K562 (cell line): ENCODE data around the gene ACTN2. TPM values are rescaled to one million over a fixed set of nuclear protein-coding genes. Genes with fewer than 3 reads are reported as not detected.

Experiments
- ATAC-seq: fragments of 200-7000 bp; cut with Tn5 transposase; 3 replicates; pipeline ENCODE4 v1.9.1; 2020; ENCODE audit warnings: moderate library complexity
- BruUV-seq: library from RNA; stranded (reverse); fragments of 400-500 nt; replicated peaks from 2 replicates; lab custom pipeline; 2021; lab: Mats Ljungman, UMichigan
- CTCF ChIA-PET: fragments of 300-600 bp; formaldehyde crosslinking; extraction: SDS; loops from one replicate; lab custom pipeline; 2021; ENCODE audit warnings: low intra/inter-chr PET ratio; lab: Yijun Ruan, JAX
- POLR2A ChIA-PET: fragments of 300-600, 350-650 bp; sonication (Branson Sonifier 250); formaldehyde crosslinking; extraction: SDS; loops from one replicate; lab custom pipeline; 2021; ENCODE audit warnings: antibody characterized with exemption, inconsistent platforms; lab: Yijun Ruan, JAX
- DNase-seq, 4 experiments: peaks; one replicate each; pipeline versions ENCODE4 v3.0.0 to v3.0.0-alpha.2; 2011 to 2018; ENCODE audit warnings: low spot score in 3 of 4, mixed read lengths in 3 of 4; ENCODE audit errors: extremely low read depth in 1 of 4
- FAIRE-seq: peaks from 2 replicates; lab custom pipeline; 2011; peaks lifted over from hg19 to GRCh38; lab: Jason Lieb, UNC
- H2AFZ ChIP-seq: 2 replicates; pipeline ENCODE4 v1.6.0; 2011; ENCODE audit warnings: low read depth, low read length, control low read depth, inconsistent platforms
- H3K27ac ChIP-seq: fragments of 200-600 bp; 3 replicates; pipeline ENCODE4 v1.8.0; 2011; ENCODE audit warnings: low read depth, mild to moderate bottlenecking, control low read depth, inconsistent platforms, low read length, moderate library complexity, mixed read lengths; ENCODE audit errors: extremely low read depth
- H3K27me3 ChIP-seq, 2 experiments: fragments of 300-600 bp in 1 of 2; 2 replicates in 1 of 2; 3 replicates in 1 of 2; pipeline versions ENCODE4 v1.6.0 to v1.8.0; 2011; ENCODE audit warnings: inconsistent platforms in 2 of 2, low read length in 2 of 2, mild to moderate bottlenecking in 1 of 2, mixed read lengths in 1 of 2, moderate library complexity in 1 of 2; ENCODE audit not compliant: control insufficient read depth in 2 of 2, insufficient read depth in 2 of 2
- H3K36me3 ChIP-seq: fragments of 300-600 bp; 3 replicates; pipeline ENCODE4 v1.8.0; 2011; ENCODE audit warnings: mild to moderate bottlenecking, low read length, inconsistent platforms; ENCODE audit not compliant: control insufficient read depth, insufficient read depth
- H3K4me1 ChIP-seq, 2 experiments: fragments of 200-600 bp in 1 of 2; replicated peaks in 1 of 2; 2 replicates in 1 of 2; 3 replicates in 1 of 2; pipeline versions ENCODE4 v1.5.1 to v1.8.0; 2011; ENCODE audit warnings: inconsistent platforms in 2 of 2, low read length in 2 of 2, mild to moderate bottlenecking in 1 of 2, mixed read lengths in 1 of 2, moderate library complexity in 1 of 2; ENCODE audit not compliant: control insufficient read depth in 2 of 2, insufficient read depth in 2 of 2
- H3K4me2 ChIP-seq: 2 replicates; pipeline ENCODE4 v1.6.1; 2011; ENCODE audit warnings: low read length, control low read depth, inconsistent platforms, mixed read lengths; ENCODE audit not compliant: insufficient read depth
- H3K4me3 ChIP-seq: fragments of 200-600 bp; sonication (generic), shearing (Covaris generic); 2 replicates; pipeline ENCODE4 v1.5.1; 2016; ENCODE audit warnings: control low read depth, inconsistent platforms
- H3K79me2 ChIP-seq: fragments of 200-600 bp; 3 replicates; pipeline ENCODE4 v1.8.0; 2011; ENCODE audit warnings: low read length, inconsistent platforms; ENCODE audit not compliant: control insufficient read depth, insufficient read depth
- H3K9ac ChIP-seq, 2 experiments: 2 replicates each; pipeline versions ENCODE4 v1.6.0 to v1.6.1; 2011; ENCODE audit warnings: low read depth in 2 of 2, low read length in 2 of 2, control low read depth in 1 of 2, inconsistent platforms in 1 of 2, mild to moderate bottlenecking in 1 of 2, mixed read lengths in 1 of 2; ENCODE audit not compliant: insufficient read depth in 1 of 2
- H3K9me1 ChIP-seq: one replicate; pipeline ENCODE4 v1.6.0; 2011; ENCODE audit warnings: inconsistent platforms, mild to moderate bottlenecking, low read length, moderate library complexity; ENCODE audit not compliant: control insufficient read depth, insufficient read depth
- H3K9me3 ChIP-seq: replicated peaks from 2 replicates; pipeline ENCODE4 v1.5.1; 2011; ENCODE audit warnings: low read depth, low read length, inconsistent platforms; ENCODE audit not compliant: control insufficient read depth, insufficient read depth
- H4K20me1 ChIP-seq: replicated peaks from 2 replicates; pipeline ENCODE4 v1.6.1; 2011; ENCODE audit warnings: low read length, inconsistent platforms, mixed read lengths; ENCODE audit not compliant: control insufficient read depth, insufficient read depth
- ARHGAP35 ChIP-seq: fragments of 450-650 bp; IDR thresholded peaks from 2 replicates; pipeline ENCODE4 v1.6.1; 2018; ENCODE audit not compliant: partially characterized antibody
- ARID1B ChIP-seq: fragments of 450-650 bp; IDR thresholded peaks from 2 replicates; pipeline ENCODE4 v1.6.1; 2016; ENCODE audit warnings: antibody characterized with exemption, mild to moderate bottlenecking, inconsistent platforms
- FOXM1 ChIP-seq, 2 experiments: fragments of 450-650 bp in 1 of 2; sonication (generic) in 1 of 2; formaldehyde crosslinking in 1 of 2; IDR thresholded peaks; 2 replicates each; pipeline versions ENCODE4 v1.6.1 to v1.9.0; 2017 to 2022; ENCODE audit warnings: low read depth in 2 of 2, mild to moderate bottlenecking in 2 of 2, missing genetic modification reagents in 1 of 2, moderate library complexity in 1 of 2
- ILK ChIP-seq: fragments of 450-650 bp; IDR thresholded peaks from 2 replicates; pipeline ENCODE4 v1.6.1; 2016; ENCODE audit warnings: missing genetic modification characterization, low read depth, mild to moderate bottlenecking, missing compliant biosample characterization, moderate library complexity, borderline replicate concordance
- LARP7 ChIP-seq: fragments of 450-650 bp; IDR thresholded peaks from 2 replicates; pipeline ENCODE4 v1.6.1; 2016
- NRF1 ChIP-seq, 2 experiments: fragments of 450-650 bp; IDR thresholded peaks in 1 of 2; conservative IDR thresholded peaks in 1 of 2; 2 replicates each; pipeline ENCODE4 v1.6.1; 2014; ENCODE audit warnings: mild to moderate bottlenecking in 2 of 2
- PPARD ChIP-seq: fragments of 250-450 bp; sonication (Bioruptor Pico); IDR thresholded peaks from 2 replicates; pipeline ENCODE4 v1.8.0; 2022; ENCODE audit warnings: inconsistent platforms, mild to moderate bottlenecking, moderate library complexity
- RBM15 ChIP-seq: fragments of 200-400 bp; formaldehyde crosslinking; IDR thresholded peaks from 2 replicates; pipeline ENCODE4 v1.6.1; 2018; ENCODE audit warnings: mild to moderate bottlenecking, low read length, moderate library complexity; ENCODE audit not compliant: insufficient read depth
- SREBF1 ChIP-seq: fragments of 150-350 bp; IDR thresholded peaks from 2 replicates; pipeline ENCODE4 v1.6.1; 2014; ENCODE audit warnings: antibody characterized with exemption, low read depth, low read length, borderline replicate concordance
- ZNF644 ChIP-seq: fragments of 200-800 bp; sonication (Bioruptor generic); IDR thresholded peaks from 2 replicates; pipeline ENCODE4 v1.6.1; 2016; ENCODE audit warnings: low read depth, missing genetic modification characterization, missing compliant biosample characterization
- in situ Hi-C: fragments of 300-500 bp; cut with MboI; formaldehyde crosslinking; loops from 4 replicates; pipeline ENCODE4 v1.15.0; 2018; ENCODE audit warnings: inconsistent platforms, mixed read lengths
- intact Hi-C: fragments of 100-400 bp; cut with micrococcal nuclease; formaldehyde crosslinking; loops from 2 replicates; pipeline ENCODE4 v1.14.2; 2022
- polyA plus RNA-seq, 8 experiments: library from polyadenylated mRNA; depleted of rRNA in 4 of 8; stranded (reverse) in 5 of 8; unstranded in 3 of 8; fragments of >200 nt; fragmentation: Nextera tagmentation in 2 of 8; fragmentation: Illumina TruSeq in 1 of 8; extraction: Ambion mirVana in 2 of 8; extraction: Trizol in 1 of 8; gene quantifications; 2 replicates each; pipeline versions ENCODE4 v1.2.1 to v1.2.3, GENCODE V29; 2011 to 2014; ENCODE audit warnings: inconsistent platforms in 1 of 8, missing spikeins in 1 of 8
- total RNA-seq, 7 experiments: library from RNA; depleted of rRNA in 6 of 7; stranded (reverse); fragments of >200 nt in 6 of 7; fragmentation: Illumina TruSeq in 2 of 7; extraction: Trizol in 2 of 7; gene quantifications; 2 replicates each; pipeline versions ENCODE4 v1.2.1 to v1.2.3, GENCODE V29; 2011 to 2021; ENCODE audit warnings: low replicate concordance in 1 of 7
- TF ChIP-seq, protein P1 (sequence below): fragments of 450-650 bp; IDR thresholded peaks from 2 replicates; pipeline ENCODE4 v1.6.1; 2014; ENCODE audit warnings: low read depth, mild to moderate bottlenecking, moderate library complexity, borderline replicate concordance
- TF ChIP-seq, protein P2 (sequence below): conservative IDR thresholded peaks from 2 replicates; pipeline ENCODE4 v1.6.1; 2011; ENCODE audit warnings: low read depth, mild to moderate bottlenecking, low read length; ENCODE audit not compliant: control insufficient read depth
- TF ChIP-seq, protein P3 (sequence below): sonication (generic); formaldehyde crosslinking; IDR thresholded peaks from 2 replicates; pipeline ENCODE4 v1.9.0; 2022; ENCODE audit warnings: mild to moderate bottlenecking, missing genetic modification reagents
- TF ChIP-seq, protein P4 (sequence below), 3 experiments: fragments of 200-800 bp in 1 of 3; sonication (Bioruptor generic) in 1 of 3; sonication (generic) in 1 of 3; formaldehyde crosslinking in 1 of 3; IDR thresholded peaks; 2 replicates each; pipeline versions ENCODE4 v1.6.1 to v1.8.0; 2016 to 2022; ENCODE audit warnings: mild to moderate bottlenecking in 2 of 3, missing compliant biosample characterization in 2 of 3, missing genetic modification characterization in 2 of 3, missing genetic modification reagents in 1 of 3
- TF ChIP-seq, protein P5 (sequence below): sonication (generic); formaldehyde crosslinking; IDR thresholded peaks from 2 replicates; pipeline ENCODE4 v1.8.0; 2022; ENCODE audit warnings: missing genetic modification reagents, mild to moderate bottlenecking, borderline replicate concordance
- TF ChIP-seq, protein P6 (sequence below): fragments of 450-650 bp; IDR thresholded peaks from 2 replicates; pipeline ENCODE4 v1.6.1; 2017; ENCODE audit warnings: mild to moderate bottlenecking, moderate library complexity

Gene ACTN2
- total and polyA plus RNA-seq, 9 of the 15 experiments (the other 6 are each of a cell fraction or from before 2014, with no cell fraction given), result 0.18 to 0.94 (median 0.42) TPM

DNA sequence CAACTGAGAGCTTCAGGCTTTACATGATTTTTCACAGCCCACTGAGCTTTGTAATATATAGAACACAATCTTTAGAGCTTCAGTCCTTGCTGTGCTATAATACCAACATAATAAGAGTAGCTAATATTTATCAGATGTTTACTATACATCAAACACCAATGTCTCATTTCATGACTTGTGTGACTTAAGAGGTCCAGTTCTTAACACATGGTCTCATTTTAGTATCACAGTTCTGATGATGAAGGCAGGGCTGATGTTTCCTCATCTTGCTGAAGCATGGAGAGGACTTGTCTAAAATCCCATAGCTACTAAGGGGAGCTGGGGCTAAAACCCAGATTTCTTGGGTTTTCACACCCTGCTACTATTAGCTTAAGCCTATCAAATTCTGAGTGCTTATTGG is 114.3 kb downstream of the ACTN2 start:
- ATAC-seq, result no peak
- TF ChIP-seq, protein P1, sequence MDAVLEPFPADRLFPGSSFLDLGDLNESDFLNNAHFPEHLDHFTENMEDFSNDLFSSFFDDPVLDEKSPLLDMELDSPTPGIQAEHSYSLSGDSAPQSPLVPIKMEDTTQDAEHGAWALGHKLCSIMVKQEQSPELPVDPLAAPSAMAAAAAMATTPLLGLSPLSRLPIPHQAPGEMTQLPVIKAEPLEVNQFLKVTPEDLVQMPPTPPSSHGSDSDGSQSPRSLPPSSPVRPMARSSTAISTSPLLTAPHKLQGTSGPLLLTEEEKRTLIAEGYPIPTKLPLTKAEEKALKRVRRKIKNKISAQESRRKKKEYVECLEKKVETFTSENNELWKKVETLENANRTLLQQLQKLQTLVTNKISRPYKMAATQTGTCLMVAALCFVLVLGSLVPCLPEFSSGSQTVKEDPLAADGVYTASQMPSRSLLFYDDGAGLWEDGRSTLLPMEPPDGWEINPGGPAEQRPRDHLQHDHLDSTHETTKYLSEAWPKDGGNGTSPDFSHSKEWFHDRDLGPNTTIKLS, result no peak
- TF ChIP-seq ZNF644 (tag) (no peak), ARHGAP35 (no peak), PPARD (no peak), NRF1 (conservative IDR thresholded peaks at IDR 0.05 in 1 of 2, IDR thresholded peaks at IDR 0.05 in 1 of 2) (no peak), FOXM1 (IDR thresholded peaks at IDR 0.05; ENCODE audit: low read depth) (no peak), FOXM1 (CRISPR knock-in tag; IDR thresholded peaks at IDR 0.05; ENCODE audit: low read depth) (no peak), LARP7 (no peak), SREBF1 (no peak), RBM15 (no peak), ILK (tag) (no peak), ARID1B (no peak)
- TF ChIP-seq, protein P2, sequence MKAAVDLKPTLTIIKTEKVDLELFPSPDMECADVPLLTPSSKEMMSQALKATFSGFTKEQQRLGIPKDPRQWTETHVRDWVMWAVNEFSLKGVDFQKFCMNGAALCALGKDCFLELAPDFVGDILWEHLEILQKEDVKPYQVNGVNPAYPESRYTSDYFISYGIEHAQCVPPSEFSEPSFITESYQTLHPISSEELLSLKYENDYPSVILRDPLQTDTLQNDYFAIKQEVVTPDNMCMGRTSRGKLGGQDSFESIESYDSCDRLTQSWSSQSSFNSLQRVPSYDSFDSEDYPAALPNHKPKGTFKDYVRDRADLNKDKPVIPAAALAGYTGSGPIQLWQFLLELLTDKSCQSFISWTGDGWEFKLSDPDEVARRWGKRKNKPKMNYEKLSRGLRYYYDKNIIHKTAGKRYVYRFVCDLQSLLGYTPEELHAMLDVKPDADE, result no peak
- TF ChIP-seq, protein P3, sequence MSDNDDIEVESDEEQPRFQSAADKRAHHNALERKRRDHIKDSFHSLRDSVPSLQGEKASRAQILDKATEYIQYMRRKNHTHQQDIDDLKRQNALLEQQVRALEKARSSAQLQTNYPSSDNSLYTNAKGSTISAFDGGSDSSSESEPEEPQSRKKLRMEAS (CRISPR knock-in tag), result no peak
- TF ChIP-seq, protein P4, sequence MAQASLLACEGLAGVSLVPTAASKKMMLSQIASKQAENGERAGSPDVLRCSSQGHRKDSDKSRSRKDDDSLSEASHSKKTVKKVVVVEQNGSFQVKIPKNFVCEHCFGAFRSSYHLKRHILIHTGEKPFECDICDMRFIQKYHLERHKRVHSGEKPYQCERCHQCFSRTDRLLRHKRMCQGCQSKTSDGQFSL (CRISPR knock-in tag; IDR thresholded peaks at IDR 0.05), result no peak
- TF ChIP-seq, protein P4 (tag; IDR thresholded peaks at IDR 0.05), result no peak
- TF ChIP-seq, protein P5, sequence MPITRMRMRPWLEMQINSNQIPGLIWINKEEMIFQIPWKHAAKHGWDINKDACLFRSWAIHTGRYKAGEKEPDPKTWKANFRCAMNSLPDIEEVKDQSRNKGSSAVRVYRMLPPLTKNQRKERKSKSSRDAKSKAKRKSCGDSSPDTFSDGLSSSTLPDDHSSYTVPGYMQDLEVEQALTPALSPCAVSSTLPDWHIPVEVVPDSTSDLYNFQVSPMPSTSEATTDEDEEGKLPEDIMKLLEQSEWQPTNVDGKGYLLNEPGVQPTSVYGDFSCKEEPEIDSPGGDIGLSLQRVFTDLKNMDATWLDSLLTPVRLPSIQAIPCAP (CRISPR knock-in tag), result no peak
- TF ChIP-seq, protein P6, sequence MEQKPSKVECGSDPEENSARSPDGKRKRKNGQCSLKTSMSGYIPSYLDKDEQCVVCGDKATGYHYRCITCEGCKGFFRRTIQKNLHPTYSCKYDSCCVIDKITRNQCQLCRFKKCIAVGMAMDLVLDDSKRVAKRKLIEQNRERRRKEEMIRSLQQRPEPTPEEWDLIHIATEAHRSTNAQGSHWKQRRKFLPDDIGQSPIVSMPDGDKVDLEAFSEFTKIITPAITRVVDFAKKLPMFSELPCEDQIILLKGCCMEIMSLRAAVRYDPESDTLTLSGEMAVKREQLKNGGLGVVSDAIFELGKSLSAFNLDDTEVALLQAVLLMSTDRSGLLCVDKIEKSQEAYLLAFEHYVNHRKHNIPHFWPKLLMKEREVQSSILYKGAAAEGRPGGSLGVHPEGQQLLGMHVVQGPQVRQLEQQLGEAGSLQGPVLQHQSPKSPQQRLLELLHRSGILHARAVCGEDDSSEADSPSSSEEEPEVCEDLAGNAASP, result no peak

More for the DNA sequence above, 114.3 kb downstream of the ACTN2 start:
- CTCF ChIA-PET, result no interaction called here
- Histone ChIP-seq H2AFZ (no peak overlapping the region), H3K9me1 (no peaks in the 10 kb centered on the region), H3K27ac (no peak overlapping the region), H3K4me2 (no peak overlapping the region), H3K79me2 (peaks cover 76% of the 10 kb centered on the region), H3K36me3 (peaks cover 40% of the 10 kb centered on the region), H4K20me1 (no peaks in the 10 kb centered on the region), H3K4me1 (peaks cover 4 to 21% of the 10 kb centered on the region in 2 experiments; a peak in 4 of 5 replicates), H3K9me3 (no peaks in the 10 kb centered on the region), H3K9ac (no peak overlapping the region), H3K4me3 (no peak overlapping the region), H3K27me3 (no peaks in the 10 kb centered on the region)
- intact Hi-C loops, result no loop called here
- in situ Hi-C loops, result no loop called here
- POLR2A ChIA-PET, result interaction anchor here (0.7 to 1.8 kb wide), 5 partner anchors 8 to 37 kb away, joined by 3 to 13 read pairs (median 4); no protein-coding TSS in a partner anchor
- BruUV-seq, result no TSS peak
- FAIRE-seq, result no peak
- DNase-seq, result no peak
